B cell (primary cell): ENCODE data around the gene NKIRAS2. TPM values are rescaled to one million over a fixed set of nuclear protein-coding genes. Genes with fewer than 3 reads are reported as not detected.

Experiments used
- ATAC-seq: fragments of 200-7000 bp; cut with Tn5 transposase; one replicate; pipeline ENCODE4 v1.10.0; 2021; ENCODE audit warnings: low read depth, mild to moderate bottlenecking, moderate number of reproducible peaks, moderate library complexity
- CTCF ChIA-PET: fragments of 350-600 bp; sonication (Branson Sonifier 250); formaldehyde crosslinking; loops from one replicate; lab custom pipeline; 2021; ENCODE audit warnings: antibody characterized with exemption, inconsistent platforms; lab: Charles Lee
- POLR2A ChIA-PET: fragments of 350-600 bp; sonication (Branson Sonifier 250); formaldehyde crosslinking; loops from one replicate; lab custom pipeline; 2021; ENCODE audit warnings: antibody characterized with exemption; lab: Charles Lee
- DNase-seq: peaks from one replicate; pipeline ENCODE4 v3.0.0; 2013
- H2AFZ ChIP-seq: 2 replicates; pipeline ENCODE4 v1.6.1; 2012; ENCODE audit warnings: mild to moderate bottlenecking, low read depth, low read length; ENCODE audit not compliant: insufficient read depth, poor library complexity, severe bottlenecking
- H3K27ac ChIP-seq, 2 donors: 1 replicate in 1 of 2; 2 replicates in 1 of 2; pipeline ENCODE4 v1.5.1; 2012 to 2013; ENCODE audit warnings: low read length in 2 of 2, mild to moderate bottlenecking in 2 of 2, moderate library complexity in 1 of 2
- H3K27me3 ChIP-seq, 4 experiments: fragments of 200-600 bp in 1 of 4; sonication (generic) in 1 of 4; replicated peaks in 1 of 4; 1 replicate in 2 of 4; 2 replicates in 2 of 4; pipeline versions ENCODE4 v1.6.1 to v1.7.0; 2013 to 2016; ENCODE audit warnings: low read length in 3 of 4, mild to moderate bottlenecking in 2 of 4, mixed read lengths in 1 of 4, moderate library complexity in 1 of 4; ENCODE audit not compliant: insufficient read depth in 4 of 4, control insufficient read depth in 3 of 4; ENCODE audit errors: control extremely low read depth in 1 of 4
- H3K36me3 ChIP-seq, 2 experiments: replicated peaks in 1 of 2; 1 replicate in 1 of 2; 2 replicates in 1 of 2; pipeline versions ENCODE4 v1.6.1 to v1.7.1; 2013; ENCODE audit warnings: low read length in 1 of 2; ENCODE audit not compliant: insufficient read depth in 2 of 2, control insufficient read depth in 1 of 2; ENCODE audit errors: control extremely low read depth in 1 of 2, extremely low read depth in 1 of 2
- H3K4me1 ChIP-seq, 2 donors: fragments of 200-600 bp in 1 of 2; sonication (generic) in 1 of 2; 1 replicate in 1 of 2; 2 replicates in 1 of 2; pipeline versions ENCODE4 v1.5.1 to v1.6.1; 2013 to 2017; ENCODE audit warnings: low read length in 2 of 2; ENCODE audit not compliant: control insufficient read depth in 2 of 2, insufficient read depth in 2 of 2
- H3K4me2 ChIP-seq: replicated peaks from 2 replicates; pipeline ENCODE3; 2012; ENCODE audit warnings: mild to moderate bottlenecking, low read depth, low read length; ENCODE audit not compliant: poor library complexity, severe bottlenecking
- H3K4me3 ChIP-seq, 5 experiments: fragments of 200-600 bp in 1 of 5; sonication (generic) in 1 of 5; 1 replicate in 3 of 5; 2 replicates in 2 of 5; pipeline versions ENCODE4 v1.5.1 to v1.7.0; 2011 to 2016; ENCODE audit warnings: low read length in 4 of 5, mild to moderate bottlenecking in 4 of 5, low read depth in 2 of 5, control low read depth in 1 of 5, moderate library complexity in 1 of 5; ENCODE audit not compliant: insufficient read depth in 1 of 5; ENCODE audit errors: control extremely low read depth in 1 of 5, extremely low read depth in 1 of 5
- H3K79me2 ChIP-seq: fragments of 200-600 bp; sonication (generic); one replicate; pipeline ENCODE4 v1.6.0; 2016; ENCODE audit warnings: low read length; ENCODE audit not compliant: control insufficient read depth, insufficient read depth
- H3K9ac ChIP-seq: fragments of 200-600 bp; sonication (generic); 2 replicates; pipeline ENCODE4 v1.6.1; 2017; ENCODE audit warnings: mild to moderate bottlenecking, low read length, moderate library complexity
- H3K9me3 ChIP-seq, 3 donors: one replicate each; pipeline versions ENCODE4 v1.6.1 to v1.7.1; 2013; ENCODE audit warnings: low read length in 2 of 3; ENCODE audit not compliant: control insufficient read depth in 2 of 3, insufficient read depth in 1 of 3; ENCODE audit errors: control extremely low read depth in 1 of 3
- H4K20me1 ChIP-seq: 2 replicates; pipeline ENCODE4 v1.6.0; 2012; ENCODE audit warnings: mild to moderate bottlenecking, low read length; ENCODE audit not compliant: insufficient read depth, control insufficient read depth, poor library complexity, severe bottlenecking
- H3K27ac Mint-ChIP-seq: one replicate; pipeline ENCODE4 v1.8.0; 2021; ENCODE audit warnings: mixed read lengths
- H3K27me3 Mint-ChIP-seq: one replicate; pipeline ENCODE4 v1.8.0; 2021; ENCODE audit warnings: mixed read lengths
- H3K4me1 Mint-ChIP-seq: one replicate; pipeline ENCODE4 v1.8.0; 2021; ENCODE audit warnings: mixed read lengths
- H3K4me3 Mint-ChIP-seq: one replicate; pipeline ENCODE4 v1.8.0; 2021; ENCODE audit warnings: mixed read lengths
- H3K9me3 Mint-ChIP-seq: one replicate; pipeline ENCODE4 v1.8.0; 2022; ENCODE audit warnings: mixed read lengths; ENCODE audit not compliant: insufficient read depth
- CTCF ChIP-seq: fragments of 200-600 bp; IDR thresholded peaks from one replicate; pipeline ENCODE4 v1.8.0; 2022; ENCODE audit warnings: antibody characterized with exemption, mild to moderate bottlenecking
- EZH2 ChIP-seq: IDR thresholded peaks from 2 replicates; pipeline ENCODE4 v1.6.1; 2012; ENCODE audit warnings: borderline replicate concordance, low read depth, mild to moderate bottlenecking, moderate library complexity, low read length; ENCODE audit not compliant: insufficient read depth, poor library complexity, severe bottlenecking
- WGBS: methylation state at CpG from one replicate; pipeline ENCODE4 v1.1.5; 2013; ENCODE audit warnings: missing lambda C conversion rate; ENCODE audit not compliant: insufficient coverage; 5-methylcytosine and 5-hydroxymethylcytosine counted together
- intact Hi-C: fragments of 100-400 bp; cut with micrococcal nuclease; formaldehyde crosslinking; loops from one replicate; pipeline ENCODE4 v1.10.0; 2022
- polyA plus RNA-seq: library from polyadenylated mRNA; depleted of rRNA; stranded (reverse); fragments of >200 nt; gene quantifications from 2 replicates; pipeline ENCODE4 v1.2.3, GENCODE V29; 2012
- total RNA-seq, 2 donors: library from RNA; stranded (reverse); fragments of 120-200 nt in 1 of 2; gene quantifications; 1 replicate in 1 of 2; 2 replicates in 1 of 2; pipeline versions ENCODE4 v1.2.3 to v1.2.4, GENCODE V29; 2013 to 2022

NKIRAS2 gene
- total and polyA plus RNA-seq, 2 donors (not counting 1 experiment from before 2014, with no cell fraction given) = 22.0 to 29.2 TPM

GRCh38 chr17:42001729-42002128 is 18.2 kb upstream of the NKIRAS2 start:
- H3K9ac ChIP-seq = no peak overlapping the region
- H3K27me3 ChIP-seq = no peaks in the 10 kb centered on the region
- Mint-ChIP-seq H3K27ac (no peak overlapping the region), H3K4me1 (peaks cover 17% of the 10 kb centered on the region), H3K27me3 (no peaks in the 10 kb centered on the region), H3K4me3 (no peak overlapping the region), H3K9me3 (no peaks in the 10 kb centered on the region)
- H3K27ac ChIP-seq = no peak overlapping the region
- H3K4me2 ChIP-seq = no peak overlapping the region
- TF ChIP-seq CTCF (no peak), EZH2 (no peak)
- DNase-seq (no peak), ATAC-seq (no peak)
- WGBS = no CpG with 5 or more reads among the region's 2 CpGs
- H3K9me3 ChIP-seq = no peaks in the 10 kb centered on the region
- no peak overlapping the region for H3K4me3 ChIP-seq
- H3K36me3 ChIP-seq = peaks cover 13 to 53% of the 10 kb centered on the region in 2 experiments
- H4K20me1 ChIP-seq = peaks cover 54% of the 10 kb centered on the region
- H3K79me2 ChIP-seq = peaks cover 59% of the 10 kb centered on the region
- peaks cover 4 to 10% of the 10 kb centered on the region in 2 donors for H3K4me1 ChIP-seq
- ChIA-PET POLR2A (no interaction called here), CTCF (no interaction called here)
- H2AFZ ChIP-seq = no peak overlapping the region
- intact Hi-C loops = no loop called here

GRCh38 chr17:42002175-42002791 is 17.6 kb upstream of the NKIRAS2 start:
- no peaks in the 10 kb centered on the region for H3K9me3 ChIP-seq
- ChIA-PET POLR2A (interaction anchor here (1.6 kb wide), 1 partner anchor 15 kb away, joined by 4 read pairs; the partner anchor contains the start of gene DNAJC7), CTCF (interaction anchor here (0.8 to 1.6 kb wide), 3 partner anchors 11 to 39 kb away, joined by 4 read pairs; partner anchors contain the start of gene NKIRAS2)
- Mint-ChIP-seq H3K4me1 (peaks cover 16% of the 10 kb centered on the region), H3K9me3 (no peaks in the 10 kb centered on the region), H3K27ac (no peak overlapping the region), H3K4me3 (no peak overlapping the region), H3K27me3 (no peaks in the 10 kb centered on the region)
- no peak overlapping the region for H3K4me3 ChIP-seq
- H3K9ac ChIP-seq = no peak overlapping the region
- no peak for ATAC-seq
- WGBS = no CpG with 5 or more reads among the region's 7 CpGs
- no peak overlapping the region for H3K4me2 ChIP-seq
- H4K20me1 ChIP-seq = peaks cover 60% of the 10 kb centered on the region
- no peaks in the 10 kb centered on the region for H3K27me3 ChIP-seq
- H3K27ac ChIP-seq = no peak overlapping the region
- no peak for TF ChIP-seq CTCF
- TF ChIP-seq EZH2 = no peak
- DNase-seq = no peak
- peaks cover 64% of the 10 kb centered on the region for H3K79me2 ChIP-seq
- H3K36me3 ChIP-seq = peaks cover 13 to 56% of the 10 kb centered on the region in 2 experiments
- H2AFZ ChIP-seq = no peak overlapping the region
- H3K4me1 ChIP-seq = peaks cover 0 to 5% of the 10 kb centered on the region in 2 donors
- intact Hi-C loops = no loop called here
